ENCODE results near the gene GFOD1. TPM values are rescaled to one million over a fixed set of nuclear protein-coding genes. Genes with fewer than 3 reads are reported as not detected.
A peak's percentile ranks its signal among the peaks of the same experiment; 100 is the strongest.

Gene GFOD1
- total and polyA plus RNA-seq, 10 of the 15 experiments (the other 5 are each of a cell fraction or from before 2014, with no cell fraction given) = 6.5 to 41.4 (median 16.0) TPM

DNA sequence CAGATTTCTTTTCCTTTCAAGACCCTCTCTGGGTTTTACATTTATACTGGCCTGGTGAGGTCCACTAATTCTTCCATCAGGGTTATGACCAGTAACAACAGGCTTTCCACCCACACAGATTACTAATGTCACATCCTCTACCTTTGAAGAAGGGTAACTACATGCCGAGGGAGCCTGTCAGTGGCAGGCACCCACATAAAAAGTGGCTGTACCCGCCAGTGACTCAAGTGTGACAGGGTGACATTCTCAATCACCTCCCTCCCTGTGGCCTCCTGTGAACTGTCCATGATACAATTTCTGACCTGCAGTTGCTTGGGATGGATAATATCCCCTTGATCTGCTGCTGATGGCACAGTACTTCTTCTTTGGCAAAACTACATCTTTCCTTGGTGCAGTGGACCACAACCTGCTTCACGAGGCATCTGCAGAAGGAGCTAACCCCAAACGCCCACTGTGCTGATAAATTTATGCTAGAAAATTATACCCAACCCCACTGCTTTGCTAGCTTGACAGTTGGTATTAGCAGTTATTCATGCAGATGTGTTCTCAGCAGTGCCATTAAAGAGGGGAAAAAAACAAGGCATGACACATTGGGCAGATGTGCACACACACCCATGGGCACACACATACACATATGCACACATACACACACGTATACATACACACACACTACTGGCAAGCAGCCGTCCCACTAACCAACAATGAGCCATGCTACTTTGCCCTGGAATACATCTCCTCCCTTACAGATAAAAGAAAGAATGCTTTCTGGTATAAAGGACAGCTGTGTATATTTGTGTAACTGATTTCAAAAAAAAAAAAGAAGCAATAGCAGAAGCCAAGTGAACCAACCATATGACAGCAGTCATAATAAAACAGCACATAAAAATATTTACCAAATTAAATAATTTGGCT lies 20.8 kb downstream of the GFOD1 start:
- POLR2A ChIA-PET = interaction anchor here (1.0 to 2.5 kb wide), 5 partner anchors 11 to 34 kb away, joined by 5 to 21 read pairs (median 8); no protein-coding TSS in a partner anchor
- H3K27ac ChIP-seq (ENCODE audit: control insufficient read depth, insufficient read depth) = peak overlapping the region; percentile 41; the same call in 1 of the 2 replicates
- DNase-seq (ENCODE audit: low read depth, low spot score) (no peak), ATAC-seq (peak; percentile 73), FAIRE-seq (no peak)
- RAD21 ChIA-PET (ENCODE audit: unreplicated experiment) = interaction anchor here (1.0 to 1.9 kb wide), 11 partner anchors 9 to 109 kb away, joined by 3 to 10 read pairs (median 4); partner anchors contain the start of gene SIRT5
- no peak overlapping the region for H3K4me3 ChIP-seq
- SMC1A ChIA-PET (ENCODE audit: uncharacterized antibody, unreplicated experiment) = interaction anchor here (0.8 to 6.8 kb wide), 15 partner anchors 12 to 95 kb away, joined by 3 to 55 read pairs (median 4); partner anchors contain the start of gene GFOD1
- H3K36me3 ChIP-seq (ENCODE audit: control insufficient read depth in 2 of 2, insufficient read depth in 2 of 2, low read length in 1 of 2) = peaks cover 12 to 14% of the 10 kb centered on the region in 2 experiments; a peak in 3 of 4 replicates
- H3K79me2 ChIP-seq (ENCODE audit: control insufficient read depth, insufficient read depth, low read length) = peaks cover 69% of the 10 kb centered on the region
- no peaks in the 10 kb centered on the region for H3K27me3 ChIP-seq (replicated peaks in 1 of 2; ENCODE audit: control insufficient read depth in 2 of 2, insufficient read depth in 2 of 2, low read length in 1 of 2)
- 34% methylated on average over 6 of the region's 6 CpGs for WGBS (ENCODE audit: insufficient coverage, insufficient replicate concordance, low lambda C conversion rate, missing lambda C conversion rate)
- H3K4me1 ChIP-seq (ENCODE audit: control insufficient read depth, insufficient read depth, low read length) = peaks cover 46% of the 10 kb centered on the region
- no peaks in the 10 kb centered on the region for H4K20me1 ChIP-seq (ENCODE audit: control insufficient read depth, insufficient read depth)
- BruUV-seq (replicated peaks) = no TSS peak
- no peak overlapping the region for H3K9ac ChIP-seq (ENCODE audit: control insufficient read depth, insufficient read depth, low read length)
- H3K9me3 ChIP-seq (replicated peaks; ENCODE audit: control insufficient read depth, insufficient read depth, low read length) = peaks cover 2% of the 10 kb centered on the region; the same call in 1 of the 3 replicates
- in situ Hi-C loops (cut with MboI) = no loop called here
- peak overlapping the region; percentile 12 for H3K4me2 ChIP-seq (ENCODE audit: control insufficient read depth, insufficient read depth)
- intact Hi-C loops (cut with micrococcal nuclease; ENCODE audit: unreplicated experiment) = loop anchor here (5.0 kb wide), 1 partner anchor 39 kb away; no protein-coding TSS in a partner anchor
- no peak overlapping the region for H2AFZ ChIP-seq (ENCODE audit: control insufficient read depth, low read depth, low read length)
- CTCF ChIA-PET = interaction anchor here (0.7 to 1.9 kb wide), 11 partner anchors 9 to 237 kb away, joined by 3 to 8 read pairs (median 4); no protein-coding TSS in a partner anchor
- TF ChIP-seq NFYB (IDR thresholded peaks at IDR 0.05; ENCODE audit: insufficient read depth, low read depth, low read length) = no peak
- TF ChIP-seq EGR1 (IDR thresholded peaks at IDR 0.05; ENCODE audit: borderline replicate concordance in 1 of 2, low read depth in 2 of 2, low read length in 2 of 2) = peak in 1 of 2 experiments; percentile 67; a peak in 1 of 3 replicates
- peak in 1 of 2 experiments; percentile 46; a peak in 2 of 4 replicates for TF ChIP-seq BHLHE40 (IDR thresholded peaks at IDR 0.05; ENCODE audit: borderline replicate concordance in 1 of 2, low read depth in 2 of 2, low read length in 1 of 2)
- TF ChIP-seq ZNF592 (IDR thresholded peaks at IDR 0.05) = no peak
- TF ChIP-seq, protein P1, sequence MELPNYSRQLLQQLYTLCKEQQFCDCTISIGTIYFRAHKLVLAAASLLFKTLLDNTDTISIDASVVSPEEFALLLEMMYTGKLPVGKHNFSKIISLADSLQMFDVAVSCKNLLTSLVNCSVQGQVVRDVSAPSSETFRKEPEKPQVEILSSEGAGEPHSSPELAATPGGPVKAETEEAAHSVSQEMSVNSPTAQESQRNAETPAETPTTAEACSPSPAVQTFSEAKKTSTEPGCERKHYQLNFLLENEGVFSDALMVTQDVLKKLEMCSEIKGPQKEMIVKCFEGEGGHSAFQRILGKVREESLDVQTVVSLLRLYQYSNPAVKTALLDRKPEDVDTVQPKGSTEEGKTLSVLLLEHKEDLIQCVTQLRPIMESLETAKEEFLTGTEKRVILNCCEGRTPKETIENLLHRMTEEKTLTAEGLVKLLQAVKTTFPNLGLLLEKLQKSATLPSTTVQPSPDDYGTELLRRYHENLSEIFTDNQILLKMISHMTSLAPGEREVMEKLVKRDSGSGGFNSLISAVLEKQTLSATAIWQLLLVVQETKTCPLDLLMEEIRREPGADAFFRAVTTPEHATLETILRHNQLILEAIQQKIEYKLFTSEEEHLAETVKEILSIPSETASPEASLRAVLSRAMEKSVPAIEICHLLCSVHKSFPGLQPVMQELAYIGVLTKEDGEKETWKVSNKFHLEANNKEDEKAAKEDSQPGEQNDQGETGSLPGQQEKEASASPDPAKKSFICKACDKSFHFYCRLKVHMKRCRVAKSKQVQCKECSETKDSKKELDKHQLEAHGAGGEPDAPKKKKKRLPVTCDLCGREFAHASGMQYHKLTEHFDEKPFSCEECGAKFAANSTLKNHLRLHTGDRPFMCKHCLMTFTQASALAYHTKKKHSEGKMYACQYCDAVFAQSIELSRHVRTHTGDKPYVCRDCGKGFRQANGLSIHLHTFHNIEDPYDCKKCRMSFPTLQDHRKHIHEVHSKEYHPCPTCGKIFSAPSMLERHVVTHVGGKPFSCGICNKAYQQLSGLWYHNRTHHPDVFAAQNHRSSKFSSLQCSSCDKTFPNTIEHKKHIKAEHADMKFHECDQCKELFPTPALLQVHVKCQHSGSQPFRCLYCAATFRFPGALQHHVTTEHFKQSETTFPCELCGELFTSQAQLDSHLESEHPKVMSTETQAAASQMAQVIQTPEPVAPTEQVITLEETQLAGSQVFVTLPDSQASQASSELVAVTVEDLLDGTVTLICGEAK (IDR thresholded peaks at IDR 0.05; ENCODE audit: borderline replicate concordance) = no peak
- TF ChIP-seq MTA2 (IDR thresholded peaks at IDR 0.05; ENCODE audit: low read depth) = 0 out of 2 replicates have a peak, but pooled peaks have one; percentile 10
- 0 out of 2 replicates have a peak, but pooled peaks have one; percentile 25 for TF ChIP-seq CREB1 (IDR thresholded peaks at IDR 0.05; ENCODE audit: low read depth)
- peak; percentile 34 for TF ChIP-seq NR2F1 (conservative IDR thresholded peaks at IDR 0.05)
- peak; percentile 37; the same call in 1 of the 2 replicates for TF ChIP-seq RUNX3 (IDR thresholded peaks at IDR 0.05; ENCODE audit: low read length)
- TF ChIP-seq ATF7 (IDR thresholded peaks at IDR 0.05; ENCODE audit: low read depth) = 0 out of 2 replicates have a peak, but pooled peaks have one; percentile 21
- TF ChIP-seq KDM1A (IDR thresholded peaks at IDR 0.05; ENCODE audit: borderline replicate concordance) = no peak
- TF ChIP-seq TCF7 (IDR thresholded peaks at IDR 0.05; ENCODE audit: borderline replicate concordance) = 0 out of 2 replicates have a peak, but pooled peaks have one; percentile 63
- no peak for TF ChIP-seq ZNF274 (IDR thresholded peaks at IDR 0.05; ENCODE audit: insufficient read depth, insufficient read length)

All from GM12878 (cell line).